Panc1 (cell line): ENCODE measurements around the gene VMAC. TPM values are rescaled to one million over a fixed set of nuclear protein-coding genes. Genes with fewer than 3 reads are reported as not detected.

Experiments
- ATAC-seq: fragments of 200-7000 bp; cut with Tn5 transposase; 2 replicates; pipeline ENCODE4 v1.9.1; 2020; ENCODE audit warnings: mild to moderate bottlenecking, moderate library complexity
- BruUV-seq: library from RNA; stranded (reverse); fragments of 400-500 nt; replicated peaks from 2 replicates; lab custom pipeline; 2021; lab: Mats Ljungman, UMichigan
- CTCF ChIA-PET: fragments of 300-600 bp; sonication (Branson Sonifier 250); formaldehyde crosslinking; loops from one replicate; lab custom pipeline; 2022; ENCODE audit warnings: antibody characterized with exemption; lab: Charles Lee
- POLR2A ChIA-PET: fragments of 300-600 bp; sonication (Branson Sonifier 250); formaldehyde crosslinking; loops from one replicate; lab custom pipeline; 2022; ENCODE audit warnings: antibody characterized with exemption; lab: Charles Lee
- DNase-seq: peaks from one replicate; pipeline ENCODE4 v3.0.0-alpha.2; 2010; ENCODE audit warnings: low read depth, low spot score
- H3K27ac ChIP-seq: 2 replicates; pipeline ENCODE4 v1.5.1; 2011; ENCODE audit warnings: mild to moderate bottlenecking, low read length, inconsistent platforms
- H3K27me3 ChIP-seq: fragments of 200-500 bp; sonication (Bioruptor generic); 2 replicates; pipeline ENCODE4 v1.6.0; 2014; ENCODE audit warnings: low read length, inconsistent platforms; ENCODE audit not compliant: control insufficient read depth, insufficient read depth
- H3K36me3 ChIP-seq: fragments of 200-500 bp; sonication (Bioruptor generic); 2 replicates; pipeline ENCODE4 v1.5.1; 2014; ENCODE audit warnings: inconsistent platforms, mild to moderate bottlenecking, low read length, moderate library complexity; ENCODE audit not compliant: control insufficient read depth, insufficient read depth
- H3K4me1 ChIP-seq: 2 replicates; pipeline ENCODE4 v1.5.1; 2011; ENCODE audit warnings: inconsistent platforms, mild to moderate bottlenecking, low read length, moderate library complexity; ENCODE audit not compliant: control insufficient read depth, insufficient read depth
- H3K4me3 ChIP-seq, 2 experiments: 2 replicates each; pipeline ENCODE4 v1.5.1; 2011 to 2012; ENCODE audit warnings: low read depth in 2 of 2, low read length in 2 of 2, mild to moderate bottlenecking in 2 of 2, inconsistent platforms in 1 of 2, moderate library complexity in 1 of 2
- H3K9me3 ChIP-seq: fragments of 200-500 bp; sonication (Bioruptor generic); 2 replicates; pipeline ENCODE4 v1.5.1; 2014; ENCODE audit warnings: low read depth, mild to moderate bottlenecking, inconsistent platforms, low read length, moderate library complexity; ENCODE audit not compliant: control insufficient read depth, insufficient read depth
- POLR2AphosphoS5 ChIP-seq: IDR thresholded peaks from 2 replicates; pipeline ENCODE4 v1.6.1; 2012; ENCODE audit warnings: mild to moderate bottlenecking, low read depth, low read length, moderate library complexity
- SIN3A ChIP-seq: IDR thresholded peaks from 2 replicates; pipeline ENCODE4 v1.6.1; 2012; ENCODE audit warnings: low read depth, mild to moderate bottlenecking, low read length, moderate library complexity, borderline replicate concordance; ENCODE audit not compliant: insufficient read depth
- TCF7L2 ChIP-seq: IDR thresholded peaks from 2 replicates; pipeline ENCODE4 v1.6.1; 2011; ENCODE audit warnings: mild to moderate bottlenecking, low read depth, low read length, inconsistent platforms
- in situ Hi-C: cut with HindIII; loops from 2 replicates; pipeline ENCODE4 v1.10.0; 2016; ENCODE audit warnings: low sequenced_read_pairs, low pct_unique_long_range_greater_than_20kb
- intact Hi-C: fragments of 100-400 bp; cut with micrococcal nuclease; formaldehyde crosslinking; loops from one replicate; pipeline ENCODE4 v1.10.0; 2022; ENCODE audit not compliant: unreplicated experiment
- total RNA-seq: library from RNA; stranded (reverse); gene quantifications from one replicate; pipeline ENCODE4 v1.2.1, GENCODE V29; 2021; ENCODE audit not compliant: unreplicated experiment
- TF ChIP-seq, protein P1 (sequence below), 2 experiments: IDR thresholded peaks; 2 replicates each; pipeline ENCODE4 v1.6.1; 2011 to 2012; ENCODE audit warnings: low read depth in 2 of 2, control low read depth in 1 of 2, low read length in 1 of 2, mild to moderate bottlenecking in 1 of 2, moderate library complexity in 1 of 2; ENCODE audit not compliant: insufficient read depth in 1 of 2
- TF ChIP-seq, protein P2 (sequence below): fragments of 450-650 bp; IDR thresholded peaks from 2 replicates; pipeline ENCODE4 v1.5.1; 2017; ENCODE audit warnings: mild to moderate bottlenecking

VMAC gene
- total RNA-seq, 1 experiment from 2014 or later = 5.2 TPM

DNA sequence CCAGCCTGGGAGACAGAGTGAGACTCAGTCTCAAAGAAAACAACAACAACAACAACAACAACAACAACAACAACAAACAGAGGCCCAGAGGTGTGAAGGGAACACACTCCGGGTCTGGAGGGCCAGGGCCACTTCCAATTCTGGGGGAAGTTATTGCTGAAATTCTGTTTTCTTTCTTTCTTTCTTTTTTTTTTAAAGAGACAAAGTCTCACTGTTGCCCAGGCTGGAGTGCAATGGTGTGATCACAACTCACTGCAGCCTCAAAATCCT, 5.9 kb downstream of the VMAC start:
- ATAC-seq = no peak
- no peak for DNase-seq
- POLR2A ChIA-PET = no interaction called here
- H3K27ac ChIP-seq = no peak overlapping the region
- BruUV-seq = no TSS peak
- TF ChIP-seq, protein P1, sequence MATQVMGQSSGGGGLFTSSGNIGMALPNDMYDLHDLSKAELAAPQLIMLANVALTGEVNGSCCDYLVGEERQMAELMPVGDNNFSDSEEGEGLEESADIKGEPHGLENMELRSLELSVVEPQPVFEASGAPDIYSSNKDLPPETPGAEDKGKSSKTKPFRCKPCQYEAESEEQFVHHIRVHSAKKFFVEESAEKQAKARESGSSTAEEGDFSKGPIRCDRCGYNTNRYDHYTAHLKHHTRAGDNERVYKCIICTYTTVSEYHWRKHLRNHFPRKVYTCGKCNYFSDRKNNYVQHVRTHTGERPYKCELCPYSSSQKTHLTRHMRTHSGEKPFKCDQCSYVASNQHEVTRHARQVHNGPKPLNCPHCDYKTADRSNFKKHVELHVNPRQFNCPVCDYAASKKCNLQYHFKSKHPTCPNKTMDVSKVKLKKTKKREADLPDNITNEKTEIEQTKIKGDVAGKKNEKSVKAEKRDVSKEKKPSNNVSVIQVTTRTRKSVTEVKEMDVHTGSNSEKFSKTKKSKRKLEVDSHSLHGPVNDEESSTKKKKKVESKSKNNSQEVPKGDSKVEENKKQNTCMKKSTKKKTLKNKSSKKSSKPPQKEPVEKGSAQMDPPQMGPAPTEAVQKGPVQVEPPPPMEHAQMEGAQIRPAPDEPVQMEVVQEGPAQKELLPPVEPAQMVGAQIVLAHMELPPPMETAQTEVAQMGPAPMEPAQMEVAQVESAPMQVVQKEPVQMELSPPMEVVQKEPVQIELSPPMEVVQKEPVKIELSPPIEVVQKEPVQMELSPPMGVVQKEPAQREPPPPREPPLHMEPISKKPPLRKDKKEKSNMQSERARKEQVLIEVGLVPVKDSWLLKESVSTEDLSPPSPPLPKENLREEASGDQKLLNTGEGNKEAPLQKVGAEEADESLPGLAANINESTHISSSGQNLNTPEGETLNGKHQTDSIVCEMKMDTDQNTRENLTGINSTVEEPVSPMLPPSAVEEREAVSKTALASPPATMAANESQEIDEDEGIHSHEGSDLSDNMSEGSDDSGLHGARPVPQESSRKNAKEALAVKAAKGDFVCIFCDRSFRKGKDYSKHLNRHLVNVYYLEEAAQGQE (IDR thresholded peaks at IDR 0.05; ENCODE audit: insufficient read depth in 1 of 2, low read depth in 2 of 2, low read length in 1 of 2) = no peak
- TF ChIP-seq SIN3A (no peak), POLR2AphosphoS5 (no peak), TCF7L2 (no peak)
- TF ChIP-seq, protein P2, sequence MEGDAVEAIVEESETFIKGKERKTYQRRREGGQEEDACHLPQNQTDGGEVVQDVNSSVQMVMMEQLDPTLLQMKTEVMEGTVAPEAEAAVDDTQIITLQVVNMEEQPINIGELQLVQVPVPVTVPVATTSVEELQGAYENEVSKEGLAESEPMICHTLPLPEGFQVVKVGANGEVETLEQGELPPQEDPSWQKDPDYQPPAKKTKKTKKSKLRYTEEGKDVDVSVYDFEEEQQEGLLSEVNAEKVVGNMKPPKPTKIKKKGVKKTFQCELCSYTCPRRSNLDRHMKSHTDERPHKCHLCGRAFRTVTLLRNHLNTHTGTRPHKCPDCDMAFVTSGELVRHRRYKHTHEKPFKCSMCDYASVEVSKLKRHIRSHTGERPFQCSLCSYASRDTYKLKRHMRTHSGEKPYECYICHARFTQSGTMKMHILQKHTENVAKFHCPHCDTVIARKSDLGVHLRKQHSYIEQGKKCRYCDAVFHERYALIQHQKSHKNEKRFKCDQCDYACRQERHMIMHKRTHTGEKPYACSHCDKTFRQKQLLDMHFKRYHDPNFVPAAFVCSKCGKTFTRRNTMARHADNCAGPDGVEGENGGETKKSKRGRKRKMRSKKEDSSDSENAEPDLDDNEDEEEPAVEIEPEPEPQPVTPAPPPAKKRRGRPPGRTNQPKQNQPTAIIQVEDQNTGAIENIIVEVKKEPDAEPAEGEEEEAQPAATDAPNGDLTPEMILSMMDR = no peak
- H3K4me3 ChIP-seq = no peak overlapping the region
- H3K27me3 ChIP-seq = no peaks in the 10 kb centered on the region
- in situ Hi-C loops (no loop called here), intact Hi-C loops (no loop called here)
- CTCF ChIA-PET = no interaction called here
- no peaks in the 10 kb centered on the region for H3K9me3 ChIP-seq
- peaks cover 7% of the 10 kb centered on the region for H3K4me1 ChIP-seq
- no peaks in the 10 kb centered on the region for H3K36me3 ChIP-seq

DNA sequence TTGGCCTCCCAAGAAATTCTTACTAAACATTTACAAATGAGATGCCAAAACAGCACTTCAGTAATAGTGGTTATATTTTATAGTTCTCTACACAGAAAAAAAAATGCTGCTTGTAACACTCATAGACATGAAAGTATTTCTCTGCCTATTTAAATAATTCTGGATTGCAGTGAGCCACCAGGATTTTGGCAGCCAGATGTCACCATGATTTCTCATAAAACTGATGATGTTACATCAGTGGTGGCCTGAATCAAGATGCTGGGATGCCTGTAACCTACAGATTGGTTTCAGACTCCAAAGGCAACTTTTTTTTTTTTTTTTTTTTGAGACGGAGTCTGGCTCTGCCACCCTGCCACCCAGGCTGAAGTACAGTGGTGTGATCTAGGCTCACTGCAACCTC, 6.7 kb downstream of the VMAC start:
- Histone ChIP-seq H3K9me3 (no peaks in the 10 kb centered on the region), H3K4me3 (no peak overlapping the region), H3K36me3 (no peaks in the 10 kb centered on the region), H3K27ac (no peak overlapping the region), H3K4me1 (peaks cover 7% of the 10 kb centered on the region), H3K27me3 (no peaks in the 10 kb centered on the region)
- ChIA-PET CTCF (no interaction called here), POLR2A (no interaction called here)
- no peak for ATAC-seq
- TF ChIP-seq, protein P2 = no peak
- TF ChIP-seq TCF7L2 (no peak), POLR2AphosphoS5 (no peak), SIN3A (no peak)
- TF ChIP-seq, protein P1 (IDR thresholded peaks at IDR 0.05; ENCODE audit: insufficient read depth in 1 of 2, low read depth in 2 of 2, low read length in 1 of 2) = no peak
- intact Hi-C loops (no loop called here), in situ Hi-C loops (no loop called here)
- BruUV-seq = no TSS peak
- no peak for DNase-seq
